B cell (primary cell): ENCODE measurements around the gene ARHGEF26.

Experiments
- EZH2 ChIP-seq: IDR thresholded peaks from 2 replicates; pipeline ENCODE4 v1.6.1; 2012; ENCODE audit warnings: borderline replicate concordance, low read depth, mild to moderate bottlenecking, moderate library complexity, low read length; ENCODE audit not compliant: insufficient read depth, poor library complexity, severe bottlenecking
- TF ChIP-seq, protein P1 (sequence below): fragments of 200-600 bp; IDR thresholded peaks from one replicate; pipeline ENCODE4 v1.8.0; 2022; ENCODE audit warnings: antibody characterized with exemption, mild to moderate bottlenecking

- TF ChIP-seq, protein P1, sequence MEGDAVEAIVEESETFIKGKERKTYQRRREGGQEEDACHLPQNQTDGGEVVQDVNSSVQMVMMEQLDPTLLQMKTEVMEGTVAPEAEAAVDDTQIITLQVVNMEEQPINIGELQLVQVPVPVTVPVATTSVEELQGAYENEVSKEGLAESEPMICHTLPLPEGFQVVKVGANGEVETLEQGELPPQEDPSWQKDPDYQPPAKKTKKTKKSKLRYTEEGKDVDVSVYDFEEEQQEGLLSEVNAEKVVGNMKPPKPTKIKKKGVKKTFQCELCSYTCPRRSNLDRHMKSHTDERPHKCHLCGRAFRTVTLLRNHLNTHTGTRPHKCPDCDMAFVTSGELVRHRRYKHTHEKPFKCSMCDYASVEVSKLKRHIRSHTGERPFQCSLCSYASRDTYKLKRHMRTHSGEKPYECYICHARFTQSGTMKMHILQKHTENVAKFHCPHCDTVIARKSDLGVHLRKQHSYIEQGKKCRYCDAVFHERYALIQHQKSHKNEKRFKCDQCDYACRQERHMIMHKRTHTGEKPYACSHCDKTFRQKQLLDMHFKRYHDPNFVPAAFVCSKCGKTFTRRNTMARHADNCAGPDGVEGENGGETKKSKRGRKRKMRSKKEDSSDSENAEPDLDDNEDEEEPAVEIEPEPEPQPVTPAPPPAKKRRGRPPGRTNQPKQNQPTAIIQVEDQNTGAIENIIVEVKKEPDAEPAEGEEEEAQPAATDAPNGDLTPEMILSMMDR: no peak
- TF ChIP-seq EZH2: no peak
These were observed 27.1 kb upstream of the ARHGEF26 start for GRCh38 chr3:154094051-154094450.
